ENCODE data around the gene MTMR11. TPM values are rescaled to one million over a fixed set of nuclear protein-coding genes. Genes with fewer than 3 reads are reported as not detected.

Gene MTMR11
- total and polyA plus RNA-seq, 9 of the 15 experiments (the other 6 are each of a cell fraction or from before 2014, with no cell fraction given): 0.09 to 1.6 (median 0.51) TPM

DNA sequence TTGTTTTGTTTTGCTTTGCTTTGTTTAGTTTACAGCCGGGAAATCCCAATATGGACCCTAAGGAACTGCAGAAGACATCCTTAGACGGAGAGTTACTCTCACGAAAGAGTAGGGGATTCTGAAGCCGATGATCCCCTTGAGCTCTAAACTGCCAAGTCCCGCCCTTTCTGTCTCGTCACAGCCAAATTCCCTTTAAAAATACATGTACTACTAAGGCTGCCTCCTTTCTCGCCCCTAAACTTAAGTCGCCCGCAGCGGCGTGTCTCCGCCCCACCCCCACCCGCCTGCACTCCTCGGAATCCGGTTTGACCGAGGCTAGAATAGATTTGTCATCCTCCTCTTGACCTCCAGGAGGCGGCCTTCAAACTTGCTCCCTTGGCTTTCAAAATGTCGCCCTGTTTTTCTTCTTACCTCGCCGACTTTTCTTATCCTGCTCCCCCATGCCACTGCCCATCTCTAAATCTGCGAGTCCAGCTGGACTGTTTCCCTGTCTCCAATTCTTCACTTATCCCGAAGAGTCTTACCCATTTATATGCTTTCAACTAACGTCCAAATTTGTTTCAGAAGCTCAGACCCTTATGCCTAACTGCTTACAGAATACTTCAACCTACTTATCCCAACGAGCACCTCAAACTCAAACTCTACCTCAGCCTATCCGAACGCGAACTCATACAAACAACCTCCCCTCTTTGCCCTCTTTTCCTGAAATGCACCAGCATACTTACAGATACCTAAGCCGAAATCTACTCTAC lies 48.3 kb downstream of the MTMR11 start (continued):
- TF ChIP-seq, protein P1, sequence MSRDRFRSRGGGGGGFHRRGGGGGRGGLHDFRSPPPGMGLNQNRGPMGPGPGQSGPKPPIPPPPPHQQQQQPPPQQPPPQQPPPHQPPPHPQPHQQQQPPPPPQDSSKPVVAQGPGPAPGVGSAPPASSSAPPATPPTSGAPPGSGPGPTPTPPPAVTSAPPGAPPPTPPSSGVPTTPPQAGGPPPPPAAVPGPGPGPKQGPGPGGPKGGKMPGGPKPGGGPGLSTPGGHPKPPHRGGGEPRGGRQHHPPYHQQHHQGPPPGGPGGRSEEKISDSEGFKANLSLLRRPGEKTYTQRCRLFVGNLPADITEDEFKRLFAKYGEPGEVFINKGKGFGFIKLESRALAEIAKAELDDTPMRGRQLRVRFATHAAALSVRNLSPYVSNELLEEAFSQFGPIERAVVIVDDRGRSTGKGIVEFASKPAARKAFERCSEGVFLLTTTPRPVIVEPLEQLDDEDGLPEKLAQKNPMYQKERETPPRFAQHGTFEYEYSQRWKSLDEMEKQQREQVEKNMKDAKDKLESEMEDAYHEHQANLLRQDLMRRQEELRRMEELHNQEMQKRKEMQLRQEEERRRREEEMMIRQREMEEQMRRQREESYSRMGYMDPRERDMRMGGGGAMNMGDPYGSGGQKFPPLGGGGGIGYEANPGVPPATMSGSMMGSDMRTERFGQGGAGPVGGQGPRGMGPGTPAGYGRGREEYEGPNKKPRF (IDR thresholded peaks at IDR 0.05; ENCODE audit: low read depth, low read length): 0 out of 2 replicates have a peak, but pooled peaks have one; percentile 41
- TF ChIP-seq, protein P2, sequence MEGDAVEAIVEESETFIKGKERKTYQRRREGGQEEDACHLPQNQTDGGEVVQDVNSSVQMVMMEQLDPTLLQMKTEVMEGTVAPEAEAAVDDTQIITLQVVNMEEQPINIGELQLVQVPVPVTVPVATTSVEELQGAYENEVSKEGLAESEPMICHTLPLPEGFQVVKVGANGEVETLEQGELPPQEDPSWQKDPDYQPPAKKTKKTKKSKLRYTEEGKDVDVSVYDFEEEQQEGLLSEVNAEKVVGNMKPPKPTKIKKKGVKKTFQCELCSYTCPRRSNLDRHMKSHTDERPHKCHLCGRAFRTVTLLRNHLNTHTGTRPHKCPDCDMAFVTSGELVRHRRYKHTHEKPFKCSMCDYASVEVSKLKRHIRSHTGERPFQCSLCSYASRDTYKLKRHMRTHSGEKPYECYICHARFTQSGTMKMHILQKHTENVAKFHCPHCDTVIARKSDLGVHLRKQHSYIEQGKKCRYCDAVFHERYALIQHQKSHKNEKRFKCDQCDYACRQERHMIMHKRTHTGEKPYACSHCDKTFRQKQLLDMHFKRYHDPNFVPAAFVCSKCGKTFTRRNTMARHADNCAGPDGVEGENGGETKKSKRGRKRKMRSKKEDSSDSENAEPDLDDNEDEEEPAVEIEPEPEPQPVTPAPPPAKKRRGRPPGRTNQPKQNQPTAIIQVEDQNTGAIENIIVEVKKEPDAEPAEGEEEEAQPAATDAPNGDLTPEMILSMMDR (IDR thresholded peaks at IDR 0.05 in 2 of 3, conservative IDR thresholded peaks at IDR 0.05 in 1 of 3; ENCODE audit: insufficient read depth in 2 of 3, low read depth in 1 of 3, low read length in 3 of 3): peak; percentile 64 to 81 (median 75)
- TF ChIP-seq CBX3 (IDR thresholded peaks at IDR 0.05; ENCODE audit: borderline replicate concordance in 1 of 2, low read length in 2 of 2) (peak in 1 of 2 experiments; percentile 16; a peak in 1 of 3 replicates), BACH1 (tag; IDR thresholded peaks at IDR 0.05) (0 out of 2 replicates have a peak, but pooled peaks have one; percentile 35)
- TF ChIP-seq, protein P3, sequence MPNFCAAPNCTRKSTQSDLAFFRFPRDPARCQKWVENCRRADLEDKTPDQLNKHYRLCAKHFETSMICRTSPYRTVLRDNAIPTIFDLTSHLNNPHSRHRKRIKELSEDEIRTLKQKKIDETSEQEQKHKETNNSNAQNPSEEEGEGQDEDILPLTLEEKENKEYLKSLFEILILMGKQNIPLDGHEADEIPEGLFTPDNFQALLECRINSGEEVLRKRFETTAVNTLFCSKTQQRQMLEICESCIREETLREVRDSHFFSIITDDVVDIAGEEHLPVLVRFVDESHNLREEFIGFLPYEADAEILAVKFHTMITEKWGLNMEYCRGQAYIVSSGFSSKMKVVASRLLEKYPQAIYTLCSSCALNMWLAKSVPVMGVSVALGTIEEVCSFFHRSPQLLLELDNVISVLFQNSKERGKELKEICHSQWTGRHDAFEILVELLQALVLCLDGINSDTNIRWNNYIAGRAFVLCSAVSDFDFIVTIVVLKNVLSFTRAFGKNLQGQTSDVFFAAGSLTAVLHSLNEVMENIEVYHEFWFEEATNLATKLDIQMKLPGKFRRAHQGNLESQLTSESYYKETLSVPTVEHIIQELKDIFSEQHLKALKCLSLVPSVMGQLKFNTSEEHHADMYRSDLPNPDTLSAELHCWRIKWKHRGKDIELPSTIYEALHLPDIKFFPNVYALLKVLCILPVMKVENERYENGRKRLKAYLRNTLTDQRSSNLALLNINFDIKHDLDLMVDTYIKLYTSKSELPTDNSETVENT (CRISPR knock-in tag; IDR thresholded peaks at IDR 0.05): no peak
- TF ChIP-seq, protein P4, sequence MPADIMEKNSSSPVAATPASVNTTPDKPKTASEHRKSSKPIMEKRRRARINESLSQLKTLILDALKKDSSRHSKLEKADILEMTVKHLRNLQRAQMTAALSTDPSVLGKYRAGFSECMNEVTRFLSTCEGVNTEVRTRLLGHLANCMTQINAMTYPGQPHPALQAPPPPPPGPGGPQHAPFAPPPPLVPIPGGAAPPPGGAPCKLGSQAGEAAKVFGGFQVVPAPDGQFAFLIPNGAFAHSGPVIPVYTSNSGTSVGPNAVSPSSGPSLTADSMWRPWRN (IDR thresholded peaks at IDR 0.05; ENCODE audit: low read depth): no peak

All from K562 (cell line).